ENCODE measurements around the gene TBC1D14. TPM values are rescaled to one million over a fixed set of nuclear protein-coding genes. Genes with fewer than 3 reads are reported as not detected.

Gene TBC1D14
- total RNA-seq, 6 experiments from 2014 or later: 14.1 to 34.8 (median 30.6) TPM

- Histone ChIP-seq H3K27ac (no peak overlapping the region), H3K4me1 (peaks cover 0 to 3% (median 0%) of the 10 kb centered on the region in 4 donors), H3K36me3 (peaks cover 0 to 59% (median 8%) of the 10 kb centered on the region in 4 donors), H3K9me3 (no peaks in the 10 kb centered on the region), H3K4me3 (no peak overlapping the region), H3K27me3 (no peaks in the 10 kb centered on the region)
- no peak for TF ChIP-seq POLR2A (IDR thresholded peaks at IDR 0.05)
- TF ChIP-seq, protein P1, sequence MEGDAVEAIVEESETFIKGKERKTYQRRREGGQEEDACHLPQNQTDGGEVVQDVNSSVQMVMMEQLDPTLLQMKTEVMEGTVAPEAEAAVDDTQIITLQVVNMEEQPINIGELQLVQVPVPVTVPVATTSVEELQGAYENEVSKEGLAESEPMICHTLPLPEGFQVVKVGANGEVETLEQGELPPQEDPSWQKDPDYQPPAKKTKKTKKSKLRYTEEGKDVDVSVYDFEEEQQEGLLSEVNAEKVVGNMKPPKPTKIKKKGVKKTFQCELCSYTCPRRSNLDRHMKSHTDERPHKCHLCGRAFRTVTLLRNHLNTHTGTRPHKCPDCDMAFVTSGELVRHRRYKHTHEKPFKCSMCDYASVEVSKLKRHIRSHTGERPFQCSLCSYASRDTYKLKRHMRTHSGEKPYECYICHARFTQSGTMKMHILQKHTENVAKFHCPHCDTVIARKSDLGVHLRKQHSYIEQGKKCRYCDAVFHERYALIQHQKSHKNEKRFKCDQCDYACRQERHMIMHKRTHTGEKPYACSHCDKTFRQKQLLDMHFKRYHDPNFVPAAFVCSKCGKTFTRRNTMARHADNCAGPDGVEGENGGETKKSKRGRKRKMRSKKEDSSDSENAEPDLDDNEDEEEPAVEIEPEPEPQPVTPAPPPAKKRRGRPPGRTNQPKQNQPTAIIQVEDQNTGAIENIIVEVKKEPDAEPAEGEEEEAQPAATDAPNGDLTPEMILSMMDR (IDR thresholded peaks at IDR 0.05): no peak
- DNase-seq (no peak), ATAC-seq (no peak)
- WGBS (ENCODE audit: insufficient coverage, low coverage, low lambda C conversion rate, missing lambda C conversion rate): 79% methylated on average over 5 of the region's 13 CpGs
- intact Hi-C loops (cut with DNase I): no loop called here
Observed at GRCh38 chr4:7021930-7022664, 112.5 kb downstream of the TBC1D14 start.

GRCh38 chr4:7023486-7023885, 113.9 kb downstream of the TBC1D14 start:
- H3K9me3 ChIP-seq: no peaks in the 10 kb centered on the region
- H3K27me3 ChIP-seq: no peaks in the 10 kb centered on the region
- 91% methylated on average over 14 of the region's 16 CpGs for WGBS (ENCODE audit: insufficient coverage, low coverage, low lambda C conversion rate, missing lambda C conversion rate)
- intact Hi-C loops (cut with DNase I): no loop called here
- peaks cover 0 to 56% (median 6%) of the 10 kb centered on the region in 4 donors for H3K36me3 ChIP-seq
- H3K27ac ChIP-seq: no peak overlapping the region
- H3K4me3 ChIP-seq: no peak overlapping the region
- H3K4me1 ChIP-seq: peaks cover 0 to 3% (median under 1%) of the 10 kb centered on the region in 4 donors
- TF ChIP-seq, protein P1 (IDR thresholded peaks at IDR 0.05): no peak
- no peak for TF ChIP-seq POLR2A (IDR thresholded peaks at IDR 0.05)
- DNase-seq (no peak), ATAC-seq (no peak)

GRCh38 chr4:7023901-7024300, 114.3 kb downstream of the TBC1D14 start:
- Histone ChIP-seq H3K36me3 (peaks cover 0 to 52% (median 6%) of the 10 kb centered on the region in 4 donors), H3K9me3 (no peaks in the 10 kb centered on the region), H3K4me1 (peaks cover 0 to 8% (median 2%) of the 10 kb centered on the region in 4 donors), H3K27ac (no peak overlapping the region), H3K27me3 (no peaks in the 10 kb centered on the region), H3K4me3 (no peak overlapping the region)
- peak in 1 of 3 donors; percentile 21 for DNase-seq
- intact Hi-C loops (cut with DNase I): no loop called here
- no peak for ATAC-seq
- 90% methylated on average over 2 of the region's 12 CpGs for WGBS (ENCODE audit: insufficient coverage, low coverage, low lambda C conversion rate, missing lambda C conversion rate)
- TF ChIP-seq POLR2A (IDR thresholded peaks at IDR 0.05): no peak
- TF ChIP-seq, protein P1 (IDR thresholded peaks at IDR 0.05): no peak

- 88% methylated on average over 4 of the region's 19 CpGs for WGBS (ENCODE audit: insufficient coverage, low coverage, low lambda C conversion rate, missing lambda C conversion rate)
- intact Hi-C loops (cut with DNase I): no loop called here
- Histone ChIP-seq H3K36me3 (peaks cover 0 to 52% (median 6%) of the 10 kb centered on the region in 4 donors), H3K27ac (no peak overlapping the region), H3K4me3 (no peak overlapping the region), H3K27me3 (no peaks in the 10 kb centered on the region), H3K9me3 (no peaks in the 10 kb centered on the region), H3K4me1 (peaks cover 0 to 13% (median 5%) of the 10 kb centered on the region in 4 donors)
- no peak for TF ChIP-seq POLR2A (IDR thresholded peaks at IDR 0.05)
- TF ChIP-seq, protein P1 (IDR thresholded peaks at IDR 0.05): no peak
- peak in 1 of 3 donors; percentile 37 for DNase-seq
- no peak for ATAC-seq
Observed at GRCh38 chr4:7024336-7024890, 114.8 kb downstream of the TBC1D14 start.

Measured in right lobe of liver (tissue), 6 donors.